ENCODE measurements around the gene MGA. TPM values are rescaled to one million over a fixed set of nuclear protein-coding genes. Genes with fewer than 3 reads are reported as not detected.

The MGA gene
- total and polyA plus RNA-seq, 2 donors, result 5.2 to 42.7 TPM

GRCh38 chr15:41817327-41817726, 157.1 kb downstream of the MGA start:
- no peak overlapping the region for H3K27ac ChIP-seq (ENCODE audit: low read depth in 1 of 2, low read length in 1 of 2)
- H3K9me3 ChIP-seq (ENCODE audit: control insufficient read depth in 2 of 2, insufficient read depth in 1 of 2, low read length in 1 of 2), result no peaks in the 10 kb centered on the region
- 99% methylated on average over 14 of the region's 14 CpGs for WGBS
- H3K4me3 ChIP-seq (ENCODE audit: low read length in 2 of 2), result no peak overlapping the region
- H3K36me3 ChIP-seq (ENCODE audit: control insufficient read depth in 2 of 2, insufficient read depth in 2 of 2, low read length in 1 of 2), result peaks cover 76 to 81% of the 10 kb centered on the region in 2 donors
- DNase-seq (ENCODE audit: low read depth in 6 of 9, low spot score in 9 of 9), result no peak
- H3K4me1 ChIP-seq (ENCODE audit: control insufficient read depth in 2 of 2, insufficient read depth in 2 of 2, low read length in 2 of 2), result no peaks in the 10 kb centered on the region
- no peaks in the 10 kb centered on the region for H3K27me3 ChIP-seq (ENCODE audit: control insufficient read depth in 2 of 2, insufficient read depth in 1 of 2, low read length in 1 of 2)

GRCh38 chr15:41817781-41818180, 157.6 kb downstream of the MGA start:
- Histone ChIP-seq H3K27me3 (ENCODE audit: control insufficient read depth in 2 of 2, insufficient read depth in 1 of 2, low read length in 1 of 2) (no peaks in the 10 kb centered on the region), H3K27ac (ENCODE audit: low read depth in 1 of 2, low read length in 1 of 2) (no peak overlapping the region), H3K4me1 (ENCODE audit: control insufficient read depth in 2 of 2, insufficient read depth in 2 of 2, low read length in 2 of 2) (no peaks in the 10 kb centered on the region), H3K36me3 (ENCODE audit: control insufficient read depth in 2 of 2, insufficient read depth in 2 of 2, low read length in 1 of 2) (peaks cover 78 to 82% of the 10 kb centered on the region in 2 donors), H3K4me3 (ENCODE audit: low read length in 2 of 2) (no peak overlapping the region), H3K9me3 (ENCODE audit: control insufficient read depth in 2 of 2, insufficient read depth in 1 of 2, low read length in 1 of 2) (no peaks in the 10 kb centered on the region)
- 97% methylated on average over 6 of the region's 6 CpGs for WGBS
- DNase-seq (ENCODE audit: low read depth in 6 of 9, low spot score in 9 of 9), result no peak

GRCh38 chr15:41819455-41820050, 159.3 kb downstream of the MGA start:
- WGBS, result 97% methylated on average over 9 of the region's 9 CpGs
- no peaks in the 10 kb centered on the region for H3K9me3 ChIP-seq (ENCODE audit: control insufficient read depth in 2 of 2, insufficient read depth in 1 of 2, low read length in 1 of 2)
- peaks cover 76 to 80% of the 10 kb centered on the region in 2 donors for H3K36me3 ChIP-seq (ENCODE audit: control insufficient read depth in 2 of 2, insufficient read depth in 2 of 2, low read length in 1 of 2)
- H3K4me3 ChIP-seq (ENCODE audit: low read length in 2 of 2), result no peak overlapping the region
- no peak overlapping the region for H3K27ac ChIP-seq (ENCODE audit: low read depth in 1 of 2, low read length in 1 of 2)
- H3K4me1 ChIP-seq (ENCODE audit: control insufficient read depth in 2 of 2, insufficient read depth in 2 of 2, low read length in 2 of 2), result no peaks in the 10 kb centered on the region
- no peaks in the 10 kb centered on the region for H3K27me3 ChIP-seq (ENCODE audit: control insufficient read depth in 2 of 2, insufficient read depth in 1 of 2, low read length in 1 of 2)
- DNase-seq (ENCODE audit: low read depth in 6 of 9, low spot score in 9 of 9), result no peak

GRCh38 chr15:41820791-41821423, 160.7 kb downstream of the MGA start:
- DNase-seq (ENCODE audit: low read depth in 6 of 9, low spot score in 9 of 9), result no peak
- WGBS, result 97% methylated on average over 6 of the region's 6 CpGs
- Histone ChIP-seq H3K4me3 (ENCODE audit: low read length in 2 of 2) (no peak overlapping the region), H3K36me3 (ENCODE audit: control insufficient read depth in 2 of 2, insufficient read depth in 2 of 2, low read length in 1 of 2) (peaks cover 78 to 88% of the 10 kb centered on the region in 2 donors), H3K27me3 (ENCODE audit: control insufficient read depth in 2 of 2, insufficient read depth in 1 of 2, low read length in 1 of 2) (no peaks in the 10 kb centered on the region), H3K4me1 (ENCODE audit: control insufficient read depth in 2 of 2, insufficient read depth in 2 of 2, low read length in 2 of 2) (no peaks in the 10 kb centered on the region), H3K9me3 (ENCODE audit: control insufficient read depth in 2 of 2, insufficient read depth in 1 of 2, low read length in 1 of 2) (no peaks in the 10 kb centered on the region), H3K27ac (ENCODE audit: low read depth in 1 of 2, low read length in 1 of 2) (no peak overlapping the region)

GRCh38 chr15:41821831-41822230, 161.6 kb downstream of the MGA start:
- no peak overlapping the region for H3K27ac ChIP-seq (ENCODE audit: low read depth in 1 of 2, low read length in 1 of 2)
- WGBS, result 98% methylated on average over 4 of the region's 4 CpGs
- no peaks in the 10 kb centered on the region for H3K27me3 ChIP-seq (ENCODE audit: control insufficient read depth in 2 of 2, insufficient read depth in 1 of 2, low read length in 1 of 2)
- peaks cover 72 to 84% of the 10 kb centered on the region in 2 donors for H3K36me3 ChIP-seq (ENCODE audit: control insufficient read depth in 2 of 2, insufficient read depth in 2 of 2, low read length in 1 of 2)
- no peak for DNase-seq (ENCODE audit: low read depth in 6 of 9, low spot score in 9 of 9)
- no peaks in the 10 kb centered on the region for H3K9me3 ChIP-seq (ENCODE audit: control insufficient read depth in 2 of 2, insufficient read depth in 1 of 2, low read length in 1 of 2)
- no peaks in the 10 kb centered on the region for H3K4me1 ChIP-seq (ENCODE audit: control insufficient read depth in 2 of 2, insufficient read depth in 2 of 2, low read length in 2 of 2)
- H3K4me3 ChIP-seq (ENCODE audit: low read length in 2 of 2), result no peak overlapping the region

GRCh38 chr15:41822471-41822870, 162.3 kb downstream of the MGA start:
- peaks cover 0 to 5% of the 10 kb centered on the region in 2 donors for H3K4me1 ChIP-seq (ENCODE audit: control insufficient read depth in 2 of 2, insufficient read depth in 2 of 2, low read length in 2 of 2)
- no peak overlapping the region for H3K27ac ChIP-seq (ENCODE audit: low read depth in 1 of 2, low read length in 1 of 2)
- H3K36me3 ChIP-seq (ENCODE audit: control insufficient read depth in 2 of 2, insufficient read depth in 2 of 2, low read length in 1 of 2), result peaks cover 65 to 78% of the 10 kb centered on the region in 2 donors
- no peak for DNase-seq (ENCODE audit: low read depth in 6 of 9, low spot score in 9 of 9)
- H3K4me3 ChIP-seq (ENCODE audit: low read length in 2 of 2), result no peak overlapping the region
- H3K9me3 ChIP-seq (ENCODE audit: control insufficient read depth in 2 of 2, insufficient read depth in 1 of 2, low read length in 1 of 2), result no peaks in the 10 kb centered on the region
- 97% methylated on average over 6 of the region's 6 CpGs for WGBS
- H3K27me3 ChIP-seq (ENCODE audit: control insufficient read depth in 2 of 2, insufficient read depth in 1 of 2, low read length in 1 of 2), result no peaks in the 10 kb centered on the region

Other genes starting within 250 kb of the MGA start
- 15.3 TPM for gene RTF1, start 243.3 kb upstream of the MGA start, total RNA-seq
- 19.0 TPM for gene RTF1, start 243.3 kb upstream of the MGA start, polyA plus RNA-seq
- 0.24 TPM for gene ITPKA, start 166.5 kb upstream of the MGA start, total RNA-seq
- 0.66 TPM for gene ITPKA, start 166.5 kb upstream of the MGA start, polyA plus RNA-seq
- 0.14 TPM for gene LTK, start 146.6 kb upstream of the MGA start, total RNA-seq
- gene LTK, start 146.6 kb upstream of the MGA start, polyA plus RNA-seq, result 0.66 TPM
- 6.7 TPM for gene RPAP1, start 116.1 kb upstream of the MGA start, total RNA-seq
- gene RPAP1, start 116.1 kb upstream of the MGA start, polyA plus RNA-seq, result 11.5 TPM
- gene TYRO3, start 101.2 kb upstream of the MGA start, total RNA-seq, result 1.3 TPM
- gene TYRO3, start 101.2 kb upstream of the MGA start, polyA plus RNA-seq, result 1.5 TPM
- gene MAPKBP1, start 114.1 kb downstream of the MGA start, total RNA-seq, result 7.2 TPM
- 8.1 TPM for gene MAPKBP1, start 114.1 kb downstream of the MGA start, polyA plus RNA-seq
- gene JMJD7, start 167.7 kb downstream of the MGA start, total RNA-seq, result 7.2 TPM
- gene JMJD7, start 167.7 kb downstream of the MGA start, polyA plus RNA-seq, result 15.6 TPM
- 1.9 TPM for gene PLA2G4B, start 178.4 kb downstream of the MGA start, total RNA-seq
- gene PLA2G4B, start 178.4 kb downstream of the MGA start, polyA plus RNA-seq, result 45.4 TPM
- 0.57 TPM for gene SPTBN5, start 233.6 kb downstream of the MGA start, total RNA-seq
- 1.6 TPM for gene SPTBN5, start 233.6 kb downstream of the MGA start, polyA plus RNA-seq

Data from thymus (tissue), 11 donors.